ENCODE results near the gene DCC.

Gene DCC

DNA sequence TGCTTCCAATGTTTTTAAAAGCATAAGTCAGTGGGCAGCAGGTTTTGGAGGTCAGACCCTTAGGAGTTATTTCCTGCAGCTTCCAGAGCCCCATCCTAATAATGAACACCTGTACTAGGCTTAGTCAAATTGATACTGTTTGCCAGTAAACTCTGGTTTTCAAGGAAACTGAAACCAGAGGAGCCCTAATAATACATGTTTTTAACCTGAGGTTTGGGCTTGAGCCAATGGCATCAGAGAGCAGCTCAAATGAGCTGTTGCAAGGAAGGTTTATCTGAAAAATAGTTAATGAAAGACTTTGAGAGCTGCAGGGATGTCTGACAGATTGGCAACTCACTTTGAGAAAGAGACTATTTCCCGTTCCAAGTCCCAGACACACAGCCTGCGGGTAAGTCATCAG lies 54.6 kb downstream of the DCC start:
- no peaks in the 10 kb centered on the region for H3K4me1 ChIP-seq (ENCODE audit: insufficient read depth, low read length, poor library complexity, severe bottlenecking)
- H3K9me2 ChIP-seq (replicated peaks; ENCODE audit: low read depth, low read length): no peaks in the 10 kb centered on the region
- H3K9ac ChIP-seq (ENCODE audit: low read depth, low read length, poor library complexity, severe bottlenecking): no peak overlapping the region
- no peaks in the 10 kb centered on the region for H3K9me3 ChIP-seq (ENCODE audit: insufficient read depth, low read depth, low read length)
- H3F3A ChIP-seq (ENCODE audit: low read depth): no peaks in the 10 kb centered on the region
- H3K27me3 ChIP-seq (ENCODE audit: insufficient read depth, low read length, poor library complexity, severe bottlenecking): no peaks in the 10 kb centered on the region
- TF ChIP-seq, protein P1, sequence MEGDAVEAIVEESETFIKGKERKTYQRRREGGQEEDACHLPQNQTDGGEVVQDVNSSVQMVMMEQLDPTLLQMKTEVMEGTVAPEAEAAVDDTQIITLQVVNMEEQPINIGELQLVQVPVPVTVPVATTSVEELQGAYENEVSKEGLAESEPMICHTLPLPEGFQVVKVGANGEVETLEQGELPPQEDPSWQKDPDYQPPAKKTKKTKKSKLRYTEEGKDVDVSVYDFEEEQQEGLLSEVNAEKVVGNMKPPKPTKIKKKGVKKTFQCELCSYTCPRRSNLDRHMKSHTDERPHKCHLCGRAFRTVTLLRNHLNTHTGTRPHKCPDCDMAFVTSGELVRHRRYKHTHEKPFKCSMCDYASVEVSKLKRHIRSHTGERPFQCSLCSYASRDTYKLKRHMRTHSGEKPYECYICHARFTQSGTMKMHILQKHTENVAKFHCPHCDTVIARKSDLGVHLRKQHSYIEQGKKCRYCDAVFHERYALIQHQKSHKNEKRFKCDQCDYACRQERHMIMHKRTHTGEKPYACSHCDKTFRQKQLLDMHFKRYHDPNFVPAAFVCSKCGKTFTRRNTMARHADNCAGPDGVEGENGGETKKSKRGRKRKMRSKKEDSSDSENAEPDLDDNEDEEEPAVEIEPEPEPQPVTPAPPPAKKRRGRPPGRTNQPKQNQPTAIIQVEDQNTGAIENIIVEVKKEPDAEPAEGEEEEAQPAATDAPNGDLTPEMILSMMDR (conservative IDR thresholded peaks at IDR 0.05; ENCODE audit: low read length): no peak
- no peak for TF ChIP-seq EZH2phosphoT487 (IDR thresholded peaks at IDR 0.05; ENCODE audit: borderline replicate concordance)
- no peak overlapping the region for H3K4me2 ChIP-seq (ENCODE audit: low read depth, low read length, poor library complexity, severe bottlenecking)
- no peaks in the 10 kb centered on the region for H3K36me3 ChIP-seq (ENCODE audit: insufficient read depth, low read length)
- H4K20me1 ChIP-seq (ENCODE audit: insufficient read depth, low read length, poor library complexity, severe bottlenecking): no peaks in the 10 kb centered on the region
- H3K79me2 ChIP-seq (ENCODE audit: insufficient read depth, low read length): no peaks in the 10 kb centered on the region
- no peak overlapping the region for H3K4me3 ChIP-seq (ENCODE audit: low read length, poor library complexity, severe bottlenecking)
- no peak overlapping the region for H2AFZ ChIP-seq (ENCODE audit: low read length)

DNA sequence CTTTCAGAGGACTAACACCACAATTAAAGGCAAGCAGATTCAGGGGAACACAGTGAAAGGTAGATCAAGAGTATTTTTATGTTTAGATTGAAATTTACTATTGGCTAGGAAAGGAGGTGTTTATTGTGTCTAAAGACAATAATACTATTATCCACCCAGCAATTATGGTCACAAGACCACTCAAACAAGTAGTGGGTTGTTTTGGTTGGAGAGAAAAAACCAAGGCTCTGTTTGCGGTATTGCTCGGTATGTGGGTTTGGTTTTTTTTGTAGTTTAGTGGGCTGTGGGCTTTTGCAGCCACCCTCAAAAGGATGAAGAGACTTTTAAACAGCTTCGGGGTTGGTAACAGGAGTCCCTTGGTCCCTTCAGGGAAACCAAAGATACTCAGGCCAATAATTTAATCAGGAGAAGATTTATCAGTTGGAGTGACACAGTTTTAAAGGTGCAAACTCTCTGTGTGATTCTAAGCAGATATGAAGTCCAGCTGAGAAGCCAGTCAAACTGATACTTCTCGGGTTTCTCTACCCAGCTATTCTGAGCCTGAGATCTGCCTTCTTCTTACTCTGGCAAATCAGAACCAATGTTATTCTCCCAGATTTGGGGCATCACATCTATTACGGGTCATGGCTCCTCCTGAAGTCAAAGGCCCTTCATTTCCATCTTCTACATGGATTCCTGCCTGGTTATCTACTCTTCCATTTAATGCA lies 55.3 kb downstream of the DCC start:
- no peak overlapping the region for H3K9ac ChIP-seq (ENCODE audit: low read depth, low read length, poor library complexity, severe bottlenecking)
- H3K27me3 ChIP-seq (ENCODE audit: insufficient read depth, low read length, poor library complexity, severe bottlenecking): no peaks in the 10 kb centered on the region
- no peaks in the 10 kb centered on the region for H3F3A ChIP-seq (ENCODE audit: low read depth)
- no peak for TF ChIP-seq EZH2phosphoT487 (IDR thresholded peaks at IDR 0.05; ENCODE audit: borderline replicate concordance)
- TF ChIP-seq, protein P1 (conservative IDR thresholded peaks at IDR 0.05; ENCODE audit: low read length): no peak
- H2AFZ ChIP-seq (ENCODE audit: low read length): no peak overlapping the region
- H3K4me3 ChIP-seq (ENCODE audit: low read length, poor library complexity, severe bottlenecking): no peak overlapping the region
- H3K9me3 ChIP-seq (ENCODE audit: insufficient read depth, low read depth, low read length): no peaks in the 10 kb centered on the region
- no peaks in the 10 kb centered on the region for H4K20me1 ChIP-seq (ENCODE audit: insufficient read depth, low read length, poor library complexity, severe bottlenecking)
- H3K4me1 ChIP-seq (ENCODE audit: insufficient read depth, low read length, poor library complexity, severe bottlenecking): no peaks in the 10 kb centered on the region
- no peaks in the 10 kb centered on the region for H3K9me2 ChIP-seq (replicated peaks; ENCODE audit: low read depth, low read length)
- H3K79me2 ChIP-seq (ENCODE audit: insufficient read depth, low read length): no peaks in the 10 kb centered on the region
- H3K4me2 ChIP-seq (ENCODE audit: low read depth, low read length, poor library complexity, severe bottlenecking): no peak overlapping the region
- H3K36me3 ChIP-seq (ENCODE audit: insufficient read depth, low read length): no peaks in the 10 kb centered on the region

DNA sequence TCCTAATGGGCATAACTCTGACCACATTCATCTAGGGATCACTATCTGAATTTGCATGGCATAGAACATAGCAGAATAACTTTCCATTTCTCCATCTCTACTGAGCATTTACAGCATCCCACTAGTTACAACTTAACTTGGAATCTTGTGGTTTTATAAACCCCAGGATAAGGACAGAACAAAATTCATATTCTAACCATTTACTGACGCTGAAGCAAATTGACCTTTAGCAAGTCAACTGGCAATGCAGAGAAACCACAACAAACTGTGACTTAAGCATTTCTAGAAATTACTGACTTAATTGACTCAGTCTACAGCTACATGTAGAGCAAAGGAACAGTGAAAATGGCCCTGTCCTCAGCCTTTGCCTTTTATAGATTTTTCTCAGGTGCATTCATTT lies 61.2 kb downstream of the DCC start:
- H3K27me3 ChIP-seq (ENCODE audit: insufficient read depth, low read length, poor library complexity, severe bottlenecking): no peaks in the 10 kb centered on the region
- H3K79me2 ChIP-seq (ENCODE audit: insufficient read depth, low read length): no peaks in the 10 kb centered on the region
- no peak overlapping the region for H2AFZ ChIP-seq (ENCODE audit: low read length)
- H3K9ac ChIP-seq (ENCODE audit: low read depth, low read length, poor library complexity, severe bottlenecking): no peak overlapping the region
- no peaks in the 10 kb centered on the region for H3K9me2 ChIP-seq (replicated peaks; ENCODE audit: low read depth, low read length)
- H3F3A ChIP-seq (ENCODE audit: low read depth): no peaks in the 10 kb centered on the region
- no peaks in the 10 kb centered on the region for H3K9me3 ChIP-seq (ENCODE audit: insufficient read depth, low read depth, low read length)
- H3K4me3 ChIP-seq (ENCODE audit: low read length, poor library complexity, severe bottlenecking): no peak overlapping the region
- no peak overlapping the region for H3K4me2 ChIP-seq (ENCODE audit: low read depth, low read length, poor library complexity, severe bottlenecking)
- H4K20me1 ChIP-seq (ENCODE audit: insufficient read depth, low read length, poor library complexity, severe bottlenecking): no peaks in the 10 kb centered on the region
- no peaks in the 10 kb centered on the region for H3K36me3 ChIP-seq (ENCODE audit: insufficient read depth, low read length)
- no peaks in the 10 kb centered on the region for H3K4me1 ChIP-seq (ENCODE audit: insufficient read depth, low read length, poor library complexity, severe bottlenecking)
- TF ChIP-seq EZH2phosphoT487 (IDR thresholded peaks at IDR 0.05; ENCODE audit: borderline replicate concordance): no peak
- TF ChIP-seq, protein P1 (conservative IDR thresholded peaks at IDR 0.05; ENCODE audit: low read length): no peak

Measured in Loucy (cell line).